Loucy (cell line): ENCODE data around the gene IL20RA.

ENCODE experiments used
- EZH2phosphoT487 ChIP-seq: fragments of 200-600 bp; IDR thresholded peaks from 2 replicates; pipeline ENCODE4 v1.6.1; 2018; ENCODE audit warnings: antibody characterized with exemption, mild to moderate bottlenecking, moderate library complexity, borderline replicate concordance
- TF ChIP-seq, protein P1 (sequence below): fragments of 200-600 bp; sonication (generic); conservative IDR thresholded peaks from 2 replicates; pipeline ENCODE4 v1.5.1; 2014; ENCODE audit warnings: mild to moderate bottlenecking, antibody characterized with exemption, low read length

GRCh38 chr6:136971609-136972008 is 73.2 kb downstream of the IL20RA start:
- TF ChIP-seq, protein P1, sequence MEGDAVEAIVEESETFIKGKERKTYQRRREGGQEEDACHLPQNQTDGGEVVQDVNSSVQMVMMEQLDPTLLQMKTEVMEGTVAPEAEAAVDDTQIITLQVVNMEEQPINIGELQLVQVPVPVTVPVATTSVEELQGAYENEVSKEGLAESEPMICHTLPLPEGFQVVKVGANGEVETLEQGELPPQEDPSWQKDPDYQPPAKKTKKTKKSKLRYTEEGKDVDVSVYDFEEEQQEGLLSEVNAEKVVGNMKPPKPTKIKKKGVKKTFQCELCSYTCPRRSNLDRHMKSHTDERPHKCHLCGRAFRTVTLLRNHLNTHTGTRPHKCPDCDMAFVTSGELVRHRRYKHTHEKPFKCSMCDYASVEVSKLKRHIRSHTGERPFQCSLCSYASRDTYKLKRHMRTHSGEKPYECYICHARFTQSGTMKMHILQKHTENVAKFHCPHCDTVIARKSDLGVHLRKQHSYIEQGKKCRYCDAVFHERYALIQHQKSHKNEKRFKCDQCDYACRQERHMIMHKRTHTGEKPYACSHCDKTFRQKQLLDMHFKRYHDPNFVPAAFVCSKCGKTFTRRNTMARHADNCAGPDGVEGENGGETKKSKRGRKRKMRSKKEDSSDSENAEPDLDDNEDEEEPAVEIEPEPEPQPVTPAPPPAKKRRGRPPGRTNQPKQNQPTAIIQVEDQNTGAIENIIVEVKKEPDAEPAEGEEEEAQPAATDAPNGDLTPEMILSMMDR = no peak
- no peak for TF ChIP-seq EZH2phosphoT487
